GM19035 (cell line): ENCODE data around the gene SP100.
"Not testable (repeated sequence)": the region's sequence is repeated elsewhere in the genome, so short reads cannot be mapped to it uniquely, and the experiment has no call there.

Experiments used
- ATAC-seq: cut with Tn5 transposase; IDR thresholded peaks from one replicate; pipeline ENCODE4 v1.9.1; 2021; ENCODE audit not compliant: unreplicated experiment

The SP100 gene

GRCh38 chr2:230457073-230457768, 41.2 kb downstream of the SP100 start:
- ATAC-seq: no peak

DNA sequence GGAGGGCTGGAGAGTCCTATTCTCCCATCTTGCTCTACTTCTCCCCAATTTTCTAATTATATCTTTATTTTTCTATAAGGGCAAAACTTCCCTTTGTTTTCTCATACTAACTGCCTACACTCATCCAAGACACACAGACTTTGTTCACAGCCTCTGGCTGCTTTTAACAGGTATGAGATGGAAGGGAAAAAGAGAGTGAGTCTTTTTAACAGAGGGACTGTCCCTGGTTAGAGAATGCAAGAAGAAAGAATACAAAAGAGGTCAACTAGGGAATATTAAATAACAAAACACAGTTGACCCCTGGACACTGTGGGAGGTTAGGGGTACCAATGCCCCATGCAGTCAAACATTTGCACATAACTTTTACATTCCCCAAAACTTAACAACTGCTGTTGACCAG, 41.8 kb downstream of the SP100 start:
- ATAC-seq: no peak

- no peak for ATAC-seq
Measured at GRCh38 chr2:230459216-230459615, 43.2 kb downstream of the SP100 start.

GRCh38 chr2:230471074-230471473, 55.1 kb downstream of the SP100 start:
- no peak for ATAC-seq

DNA sequence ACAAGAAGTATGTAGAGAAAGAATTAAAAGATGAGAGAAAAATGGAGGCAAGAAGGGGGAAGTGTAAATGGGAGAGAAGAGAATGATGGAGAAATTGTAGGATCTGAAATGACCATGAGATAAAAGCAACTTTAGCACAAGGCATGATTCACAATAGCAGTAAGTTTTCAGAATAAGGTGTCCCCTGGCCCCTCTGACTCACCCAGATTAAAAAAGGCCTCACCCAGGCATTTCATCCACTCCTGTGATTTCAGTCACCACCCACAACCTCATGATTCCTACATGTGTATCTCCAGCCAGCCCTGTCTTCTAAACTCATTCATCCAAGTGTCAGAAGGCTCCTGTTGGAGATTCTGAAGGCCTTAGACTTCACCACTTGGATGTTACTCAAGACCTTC, 56.6 kb downstream of the SP100 start:
- no peak for ATAC-seq

GRCh38 chr2:230473378-230473777, 57.4 kb downstream of the SP100 start:
- ATAC-seq: no peak

- no peak for ATAC-seq
Measured at GRCh38 chr2:230475143-230475542, 59.1 kb downstream of the SP100 start.

GRCh38 chr2:230485801-230486341, 69.9 kb downstream of the SP100 start:
- no peak for ATAC-seq

DNA sequence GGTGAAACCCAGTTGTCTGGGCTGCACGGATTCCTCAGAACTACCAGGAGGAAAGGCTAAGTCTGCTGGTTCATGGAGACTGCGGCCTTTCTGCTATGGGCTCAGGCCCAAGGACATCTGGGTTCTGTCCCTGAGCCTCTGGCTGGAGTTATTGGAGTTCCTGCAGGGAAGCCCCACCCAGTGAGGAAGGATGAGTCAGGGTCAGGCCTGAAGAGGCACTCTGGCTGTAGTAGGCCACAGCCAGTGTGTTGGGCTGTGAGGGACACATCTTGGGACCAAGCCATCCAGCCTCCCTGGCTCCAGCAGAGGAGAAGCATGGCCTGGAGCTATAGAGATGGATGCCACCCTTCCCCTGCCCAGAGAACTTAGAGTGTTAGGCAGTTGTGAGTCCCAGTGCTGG, 75.2 kb downstream of the SP100 start:
- ATAC-seq: not testable (repeated sequence)

- ATAC-seq: no peak
Measured at GRCh38 chr2:230492107-230492506, 76.1 kb downstream of the SP100 start.

- no peak for ATAC-seq
Measured at GRCh38 chr2:230494980-230495379, 79.0 kb downstream of the SP100 start.

- no peak for ATAC-seq
Measured at GRCh38 chr2:230496891-230497290, 80.9 kb downstream of the SP100 start.

DNA sequence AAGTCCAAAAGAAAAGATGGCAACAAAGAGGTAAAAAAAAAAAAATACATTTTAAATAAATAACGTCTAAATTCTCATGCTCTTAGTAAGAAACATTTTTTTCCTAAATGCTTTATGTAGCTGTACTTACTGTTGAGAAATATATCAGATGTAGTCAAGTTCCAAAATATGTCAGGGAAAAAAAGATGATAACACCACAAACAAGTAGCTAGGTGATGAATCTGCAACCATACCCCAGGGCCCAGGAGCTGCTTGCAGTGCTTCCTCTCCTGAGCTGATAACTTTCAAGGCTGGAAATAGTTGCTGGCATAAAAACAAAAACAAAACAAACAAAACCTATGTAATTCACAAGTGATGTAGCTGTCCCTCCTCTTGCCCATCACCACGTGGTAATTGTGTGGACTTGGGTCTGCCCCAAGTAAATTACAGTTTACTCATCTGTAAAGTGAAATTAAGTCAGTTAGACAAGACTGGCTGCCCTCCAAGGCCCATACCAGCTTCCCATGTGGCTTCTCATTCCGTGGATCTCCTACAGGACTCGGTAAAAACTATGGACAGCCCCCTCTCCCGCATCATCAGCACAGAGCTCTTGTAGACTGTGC, 82.6 kb downstream of the SP100 start:
- ATAC-seq: no peak

- no peak for ATAC-seq
Measured at GRCh38 chr2:230502593-230502992, 86.6 kb downstream of the SP100 start.

DNA sequence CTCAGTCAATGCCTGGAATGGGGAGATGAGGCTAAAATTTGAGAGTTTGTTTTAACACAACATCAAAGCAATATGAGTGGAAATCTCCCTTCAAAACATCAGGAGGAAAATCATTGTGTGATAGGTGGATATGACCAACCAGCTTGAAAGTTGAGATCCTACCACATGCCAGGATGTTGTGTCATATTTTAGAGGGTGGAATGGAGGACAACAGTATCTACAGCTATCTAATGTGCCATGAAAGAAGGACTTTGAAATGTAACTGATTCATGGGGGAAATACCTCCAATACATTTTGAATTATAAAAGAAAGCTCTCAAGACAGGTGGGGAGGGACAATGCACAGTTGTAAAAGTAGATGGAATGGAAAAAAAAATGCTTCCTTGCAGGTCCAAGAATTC, 87.8 kb downstream of the SP100 start:
- no peak for ATAC-seq

DNA sequence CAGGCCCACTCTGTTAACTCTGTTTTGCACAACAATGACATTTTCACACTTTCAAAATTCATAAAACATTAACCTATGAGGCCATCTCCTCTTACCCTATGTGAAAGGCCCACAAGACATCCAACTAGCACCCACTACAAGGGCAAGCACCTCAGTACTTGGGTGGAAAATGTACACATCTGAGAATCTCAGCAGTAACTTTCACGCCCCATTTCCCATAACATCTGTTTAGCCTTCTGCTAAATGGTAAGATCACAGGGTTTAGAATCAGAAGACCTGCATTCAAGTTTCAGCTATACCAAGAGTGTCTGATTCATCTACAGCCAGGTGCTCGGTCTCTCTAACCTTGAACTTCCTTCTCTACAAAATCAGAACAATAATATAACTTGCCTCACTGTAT, 89.2 kb downstream of the SP100 start:
- ATAC-seq: no peak

DNA sequence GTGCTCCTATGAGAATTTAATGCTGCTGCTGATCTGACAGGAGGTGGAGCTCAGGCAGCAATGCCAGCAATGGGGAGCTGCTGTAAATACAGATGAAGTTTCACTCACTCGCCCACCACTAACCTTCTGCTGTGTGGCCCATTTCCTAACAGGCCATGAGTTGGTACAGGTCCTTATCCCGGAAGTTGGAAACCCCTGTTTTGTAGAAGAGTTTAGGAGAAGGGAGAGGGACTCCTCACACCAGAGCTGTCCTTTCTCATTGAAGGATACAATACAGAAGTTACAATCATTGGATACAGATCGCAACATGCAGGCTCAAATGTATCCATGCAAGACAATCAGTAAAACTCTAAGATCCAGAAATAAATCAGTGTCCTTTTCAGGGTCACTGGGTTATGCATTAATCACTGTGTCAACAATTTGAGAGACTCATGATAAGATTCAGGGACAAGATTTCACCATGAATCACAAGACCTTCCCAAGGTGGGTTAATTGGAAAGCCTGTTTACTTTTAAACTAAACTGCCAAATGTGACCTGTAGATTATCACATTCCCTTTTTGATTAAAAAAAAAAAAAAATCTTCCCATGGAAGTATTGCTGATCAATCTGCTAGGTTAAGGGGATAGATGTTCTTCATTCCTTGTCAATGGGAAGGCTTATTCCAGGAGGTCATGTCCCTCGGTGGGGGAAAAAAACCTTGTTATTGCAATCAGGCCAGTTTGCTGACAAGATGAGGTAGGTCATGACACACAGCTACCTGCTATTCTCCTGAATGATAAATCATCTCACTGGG, 97.2 kb downstream of the SP100 start:
- ATAC-seq: no peak

- no peak for ATAC-seq
Measured at GRCh38 chr2:230520061-230520874, 104.3 kb downstream of the SP100 start.

- no peak for ATAC-seq
Measured at GRCh38 chr2:230520875-230521155, 104.8 kb downstream of the SP100 start.

- ATAC-seq: no peak
Measured at GRCh38 chr2:230521386-230521785, 105.4 kb downstream of the SP100 start.

- no peak for ATAC-seq
Measured at GRCh38 chr2:230525682-230526081, 109.7 kb downstream of the SP100 start.
